ENCODE data around the gene SRL. TPM values are rescaled to one million over a fixed set of nuclear protein-coding genes. Genes with fewer than 3 reads are reported as not detected.

SRL gene
- polyA plus RNA-seq, 1 of the 3 experiments (the other 2 are of a cell fraction): not detected

- no peak for TF ChIP-seq POLR2AphosphoS5 (IDR thresholded peaks at IDR 0.05; ENCODE audit: low read depth, low read length)
- TF ChIP-seq REST (IDR thresholded peaks at IDR 0.05; ENCODE audit: low read depth, low read length): no peak
- TF ChIP-seq, protein P1, sequence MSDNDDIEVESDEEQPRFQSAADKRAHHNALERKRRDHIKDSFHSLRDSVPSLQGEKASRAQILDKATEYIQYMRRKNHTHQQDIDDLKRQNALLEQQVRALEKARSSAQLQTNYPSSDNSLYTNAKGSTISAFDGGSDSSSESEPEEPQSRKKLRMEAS (IDR thresholded peaks at IDR 0.05; ENCODE audit: low read depth): no peak
- no peak for TF ChIP-seq EZH2phosphoT487 (IDR thresholded peaks at IDR 0.05; ENCODE audit: borderline replicate concordance, low read depth)
- TF ChIP-seq RAD21 (IDR thresholded peaks at IDR 0.05; ENCODE audit: low read length): no peak
- no peak for TF ChIP-seq MEF2A (IDR thresholded peaks at IDR 0.05; ENCODE audit: borderline replicate concordance, low read depth)
- TF ChIP-seq FOSL2 (IDR thresholded peaks at IDR 0.05; ENCODE audit: borderline replicate concordance, low read depth): no peak
- TF ChIP-seq JUND (IDR thresholded peaks at IDR 0.05): no peak
- TF ChIP-seq USF2 (IDR thresholded peaks at IDR 0.05; ENCODE audit: borderline replicate concordance, low read depth, low read length): no peak
- TF ChIP-seq MXI1 (IDR thresholded peaks at IDR 0.05; ENCODE audit: low read depth, low read length): no peak
- TF ChIP-seq CTCF (IDR thresholded peaks at IDR 0.05): no peak
- no peak for TF ChIP-seq ELF1 (IDR thresholded peaks at IDR 0.05)
- TF ChIP-seq PBX3 (IDR thresholded peaks at IDR 0.05): no peak
- no peak for TF ChIP-seq GATA2 (CRISPR knock-in tag; IDR thresholded peaks at IDR 0.05)
- TF ChIP-seq GABPA (IDR thresholded peaks at IDR 0.05; ENCODE audit: low read depth): no peak
- TF ChIP-seq CHD2 (IDR thresholded peaks at IDR 0.05; ENCODE audit: low read length, partially characterized antibody): no peak
- TF ChIP-seq ZBTB33 (IDR thresholded peaks at IDR 0.05; ENCODE audit: borderline replicate concordance, low read depth): no peak
- Histone ChIP-seq H3F3A (replicated peaks; ENCODE audit: insufficient read depth) (no peaks in the 10 kb centered on the region), H4K20me1 (ENCODE audit: insufficient read depth) (no peaks in the 10 kb centered on the region), H3K36me3 (replicated peaks in 1 of 2; ENCODE audit: control insufficient read depth in 1 of 2, insufficient read depth in 2 of 2, low read length in 1 of 2) (no peaks in the 10 kb centered on the region), H3K4me2 (no peak overlapping the region), H3K4me3 (ENCODE audit: low read depth in 2 of 2, low read length in 1 of 2) (no peak overlapping the region), H3K27ac (ENCODE audit: low read depth in 2 of 2, low read length in 1 of 2) (no peak overlapping the region), H3K4me1 (ENCODE audit: control insufficient read depth in 1 of 2, insufficient read depth in 2 of 2, low read depth in 1 of 2, low read length in 1 of 2) (no peaks in the 10 kb centered on the region), H3K9me2 (no peaks in the 10 kb centered on the region), H3K27me3 (ENCODE audit: insufficient read depth) (no peaks in the 10 kb centered on the region), H2AFZ (ENCODE audit: low read depth) (no peak overlapping the region), H3K9ac (no peak overlapping the region), H3K9me3 (no peaks in the 10 kb centered on the region), H3K79me2 (ENCODE audit: insufficient read depth) (no peaks in the 10 kb centered on the region)
- ChIA-PET POLR2A (no interaction called here), CTCF (interaction anchor here (1.0 kb wide), 1 partner anchor 176 kb away, joined by 3 read pairs; no protein-coding TSS in a partner anchor)
- WGBS (ENCODE audit: low lambda C conversion rate): 64% methylated on average over 13 of the region's 13 CpGs
- no peak for DNase-seq
These were observed 83.5 kb downstream of the SRL start for GRCh38 chr16:4158143-4159093.
